NCI-H1436 treated with DMSO at 0.1 percent for 48 hours (cell line): ENCODE measurements around the gene NKIRAS2.

Source experiments
- DNase-seq: peaks from one replicate; lab custom pipeline; 2025; lab: John Stamatoyannopoulos, UW

The NKIRAS2 gene

GRCh38 chr17:42026857-42027589 lies 7.1 kb downstream of the NKIRAS2 start:
- no peak for DNase-seq

GRCh38 chr17:42027590-42027889 lies 7.7 kb downstream of the NKIRAS2 start:
- DNase-seq, result no peak

- no peak for DNase-seq
Measured at GRCh38 chr17:42027961-42028790, 8.3 kb downstream of the NKIRAS2 start.

DNA sequence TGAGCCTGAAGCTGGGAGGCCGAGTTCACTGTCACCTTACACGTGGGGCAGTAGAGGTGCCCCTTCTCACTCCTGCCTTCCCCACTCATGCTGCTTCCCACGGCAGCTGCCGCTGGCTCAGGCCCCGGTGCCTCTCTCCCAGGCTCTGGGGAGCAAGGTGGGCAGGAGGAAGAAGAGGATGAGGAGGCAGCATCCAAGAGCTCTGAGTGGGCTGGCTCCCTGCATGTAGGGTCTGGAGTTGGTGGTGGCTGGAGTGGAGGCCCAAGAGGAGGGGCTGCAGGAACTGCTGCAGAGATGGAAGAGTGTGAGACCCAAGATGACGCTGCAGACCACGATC lies 8.9 kb downstream of the NKIRAS2 start:
- DNase-seq, result no peak

- DNase-seq, result no peak
Measured at GRCh38 chr17:42031584-42031983, 11.7 kb downstream of the NKIRAS2 start.

- DNase-seq, result no peak
Measured at GRCh38 chr17:42034059-42034458, 14.2 kb downstream of the NKIRAS2 start.

- no peak for DNase-seq
Measured at GRCh38 chr17:42038221-42038973, 18.5 kb downstream of the NKIRAS2 start.

DNA sequence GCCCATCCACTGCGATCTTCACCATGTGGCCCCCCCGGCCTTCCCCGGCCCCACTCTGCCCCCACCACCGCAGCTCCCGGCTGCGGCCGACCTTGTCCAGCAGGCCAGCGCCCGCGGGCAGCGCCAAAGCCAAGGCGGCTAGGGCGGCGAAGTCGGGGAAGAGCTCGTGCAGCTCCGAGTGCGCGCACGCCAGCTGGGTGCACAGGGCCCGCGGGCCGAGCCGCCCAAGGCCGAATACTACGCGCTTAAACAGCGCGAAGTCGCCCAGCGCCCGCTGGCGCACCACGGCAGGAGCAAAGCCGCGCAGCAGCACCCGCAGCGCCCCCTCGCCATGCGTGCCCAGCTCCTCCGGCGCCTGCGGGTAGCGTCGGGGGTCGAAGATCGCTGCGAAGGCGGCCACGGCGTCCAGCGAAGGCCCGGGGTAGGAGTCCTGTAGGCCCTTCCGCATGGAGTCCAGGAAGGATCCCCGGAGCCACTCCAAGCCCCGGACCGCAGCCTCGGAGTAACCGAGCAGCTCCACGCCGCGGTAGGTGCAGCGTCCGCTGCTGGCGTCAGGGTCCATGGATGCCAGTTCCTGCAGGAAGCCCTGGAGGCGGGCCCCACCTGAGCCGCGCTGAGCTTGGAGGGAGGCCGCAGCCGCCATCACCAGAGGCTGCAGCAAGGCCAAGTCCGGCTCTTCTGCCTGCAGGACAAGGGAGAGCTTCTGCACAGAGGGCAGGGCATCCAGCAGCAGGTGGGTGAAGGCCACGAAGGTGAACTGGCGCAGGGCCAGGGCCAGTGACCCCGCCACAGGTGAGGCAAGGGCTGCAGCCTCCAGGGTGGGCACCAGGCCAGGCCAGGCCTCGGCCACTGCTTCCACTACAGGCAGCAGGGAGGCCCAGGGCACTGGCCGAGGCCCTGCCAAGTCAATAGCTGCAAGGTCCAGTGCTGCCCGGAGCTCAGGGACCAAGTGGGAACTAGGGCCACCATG lies 20.2 kb downstream of the NKIRAS2 start:
- no peak for DNase-seq

DNA sequence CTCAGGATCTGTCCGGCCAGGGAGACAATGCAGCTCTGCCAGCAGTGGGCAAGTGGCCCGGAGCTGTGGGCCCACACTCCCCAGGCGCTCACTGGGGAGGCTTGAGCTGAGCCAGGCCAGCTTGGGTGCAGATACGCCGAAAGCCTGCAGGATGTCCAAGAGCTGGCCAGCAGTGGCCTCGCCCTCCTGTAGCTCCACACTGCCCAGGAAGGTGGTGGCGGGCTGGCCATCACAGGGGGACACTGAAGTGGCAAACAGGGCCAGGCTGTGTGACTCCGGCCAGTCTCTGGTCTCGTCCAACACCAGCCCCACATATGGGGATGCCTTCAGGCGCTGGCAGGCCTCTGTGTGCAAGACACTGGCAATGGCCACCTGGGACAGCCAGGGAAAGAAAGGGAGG lies 20.9 kb downstream of the NKIRAS2 start:
- no peak for DNase-seq

GRCh38 chr17:42041619-42042018 lies 21.7 kb downstream of the NKIRAS2 start:
- DNase-seq, result no peak

DNA sequence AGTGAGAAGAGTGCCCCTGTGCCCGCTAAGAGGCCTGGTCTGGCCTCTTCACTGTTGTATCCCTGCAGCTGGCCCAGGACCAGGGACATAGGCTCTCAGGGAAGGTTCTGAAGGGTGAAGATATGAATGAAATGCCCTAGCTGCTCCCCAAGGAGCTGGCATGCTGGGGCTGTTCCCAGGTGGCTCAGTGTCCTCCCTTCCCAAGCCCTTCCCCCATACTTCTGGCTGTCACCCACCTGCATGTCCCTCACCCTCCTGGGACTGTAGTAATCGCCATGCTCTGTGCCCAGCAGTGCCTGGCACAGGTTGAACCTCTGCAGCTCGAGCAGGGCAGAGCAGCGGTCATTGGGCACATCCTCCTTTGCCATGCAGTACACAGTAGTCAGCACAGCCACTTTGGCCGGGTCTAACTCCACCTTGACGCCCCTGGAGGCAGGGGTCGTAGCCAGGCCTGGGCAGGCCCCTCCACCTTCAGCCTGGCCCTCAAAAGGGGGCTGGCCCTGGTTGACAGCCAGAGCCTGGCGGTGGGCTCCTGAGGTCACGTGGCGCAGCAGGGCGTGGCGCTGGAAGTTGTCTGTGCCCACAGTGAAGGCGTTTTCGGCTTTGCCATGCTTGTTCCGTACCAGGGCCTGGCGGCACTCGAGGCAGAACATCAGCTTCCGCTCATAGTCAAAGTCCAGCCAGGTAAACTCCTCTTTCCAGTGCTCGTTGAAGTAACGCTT lies 22.9 kb downstream of the NKIRAS2 start:
- DNase-seq, result no peak

GRCh38 chr17:42045719-42046118 lies 25.8 kb downstream of the NKIRAS2 start:
- no peak for DNase-seq

GRCh38 chr17:42047343-42047742 lies 27.5 kb downstream of the NKIRAS2 start:
- DNase-seq, result no peak

GRCh38 chr17:42049834-42050392 lies 30.0 kb downstream of the NKIRAS2 start:
- no peak for DNase-seq

DNA sequence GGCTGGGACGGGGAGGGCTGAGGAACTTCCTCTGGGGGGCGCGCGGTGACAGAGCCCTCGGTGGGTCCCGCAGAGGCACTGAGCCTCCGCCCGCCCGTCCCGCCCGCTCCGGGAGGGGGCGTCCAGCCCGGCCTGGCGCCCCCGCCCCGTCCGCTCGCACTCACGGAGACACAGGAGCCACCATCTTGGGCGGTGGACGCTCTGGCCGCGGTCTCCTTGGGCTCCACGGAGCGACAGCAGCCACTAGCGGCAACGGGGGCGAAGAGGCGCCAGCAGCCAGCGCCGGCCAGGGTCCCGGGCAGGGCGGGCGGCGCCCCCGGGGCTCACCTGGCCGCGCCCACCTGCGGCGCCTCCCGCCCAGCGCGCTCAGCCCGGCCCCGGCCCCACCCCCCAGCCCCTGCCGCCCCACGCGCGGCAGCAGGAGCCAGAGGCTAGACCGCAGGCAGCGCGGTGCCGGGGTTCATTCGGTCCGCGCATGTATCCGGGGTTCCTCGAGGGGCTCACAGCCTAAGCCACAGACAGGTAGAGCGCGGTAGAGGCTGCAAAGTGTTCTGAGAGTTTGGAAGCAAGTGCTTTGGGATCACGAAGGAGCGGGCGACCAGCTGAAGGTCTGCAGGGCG lies 30.6 kb downstream of the NKIRAS2 start, which contains the start of gene C17orf113:
Gene C17orf113, minus strand, starts transcription at position 209 of the 620 bp plus-strand sequence. CDS start 7,225 bp downstream, outside the sequence.
- DNase-seq, result no peak

DNA sequence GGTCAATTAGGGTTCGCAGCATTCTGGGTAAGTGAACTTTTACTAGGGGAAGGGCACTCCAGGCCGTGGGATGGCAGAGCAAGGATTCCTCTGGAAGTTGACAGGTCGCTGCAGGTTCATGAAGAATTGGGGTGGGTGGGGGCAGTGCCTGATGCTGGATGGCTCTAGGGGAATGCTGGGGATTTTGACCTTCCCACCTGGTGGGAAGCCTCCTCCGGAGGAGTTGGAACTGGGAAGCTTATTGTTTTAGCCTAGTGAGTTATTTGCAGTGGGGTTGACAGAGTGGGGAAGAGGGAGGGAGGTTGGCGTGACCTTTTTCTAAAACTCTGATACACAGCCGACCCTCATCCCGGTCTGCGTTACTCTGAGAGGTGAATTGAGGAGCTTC lies 31.1 kb downstream of the NKIRAS2 start:
- DNase-seq, result no peak

- DNase-seq, result no peak
Measured at GRCh38 chr17:42051645-42052044, 31.8 kb downstream of the NKIRAS2 start.

- DNase-seq, result no peak
Measured at GRCh38 chr17:42052346-42052877, 32.5 kb downstream of the NKIRAS2 start.

GRCh38 chr17:42053731-42054500 lies 34.0 kb downstream of the NKIRAS2 start:
- no peak for DNase-seq
